Adrenal gland (tissue), 12 donors: Measurements from ENCODE around the gene RNASE9. TPM values are rescaled to one million over a fixed set of nuclear protein-coding genes. Genes with fewer than 3 reads are reported as not detected.

Source experiments
- DNase-seq, 7 donors: peaks; one replicate each; pipeline ENCODE4 v3.0.0-alpha.2; 2019 to 2020
- H3K27ac ChIP-seq, 5 donors: fragments of 200-600 bp; sonication (generic) in 4 of 5; 1 replicate in 3 of 5; 2 replicates in 2 of 5; pipeline versions ENCODE4 v1.5.1 to v1.8.0; 2016 to 2020; ENCODE audit warnings: mild to moderate bottlenecking in 1 of 5
- H3K27me3 ChIP-seq: fragments of 200-600 bp; 2 replicates; pipeline ENCODE4 v1.8.0; 2021
- H3K36me3 ChIP-seq, 2 donors: fragments of 200-600 bp; replicated peaks in 1 of 2; 1 replicate in 1 of 2; 2 replicates in 1 of 2; pipeline versions ENCODE4 v1.5.1 to v1.8.0; 2018 to 2022
- H3K4me1 ChIP-seq, 2 donors: fragments of 200-600 bp; replicated peaks in 1 of 2; 1 replicate in 1 of 2; 2 replicates in 1 of 2; pipeline versions ENCODE4 v1.5.1 to v1.8.0; 2018 to 2021
- H3K4me3 ChIP-seq, 4 donors: fragments of 200-600 bp; sonication (generic) in 3 of 4; one replicate each; pipeline ENCODE4 v1.5.1; 2016 to 2018
- H3K9me3 ChIP-seq, 3 donors: fragments of 200-600 bp; sonication (generic) in 1 of 3; replicated peaks in 1 of 3; 1 replicate in 2 of 3; 2 replicates in 1 of 3; pipeline versions ENCODE4 v1.5.1 to v1.8.0; 2016 to 2021
- CTCF ChIP-seq, 6 experiments: fragments of 450-650 bp in 4 of 6; fragments of 200-600 bp in 2 of 6; sonication (generic) in 1 of 6; IDR thresholded peaks; 1 replicate in 5 of 6; 2 replicates in 1 of 6; pipeline versions ENCODE4 v1.5.1 to v1.8.0; 2016 to 2021; ENCODE audit warnings: antibody characterized with exemption in 6 of 6, mild to moderate bottlenecking in 2 of 6, moderate library complexity in 1 of 6
- POLR2A ChIP-seq, 2 donors: fragments of 450-650 bp; IDR thresholded peaks; one replicate each; pipeline ENCODE4 v1.6.1; 2017; ENCODE audit warnings: antibody characterized with exemption in 2 of 2, mild to moderate bottlenecking in 2 of 2, moderate library complexity in 1 of 2
- WGBS, 4 donors: extraction: QIAGEN DNeasy Blood & Tissue Kit in 2 of 4; methylation state at CpG; one replicate each; pipeline versions ENCODE4 v1.1.5 to v1.1.7; 2013 to 2017; 5-methylcytosine and 5-hydroxymethylcytosine counted together
- intact Hi-C, 2 donors: fragments of 100-400 bp; cut with DNase I; formaldehyde crosslinking; loops; one replicate each; pipeline versions ENCODE4 v1.14.1 to v1.15.0; 2022 to 2023
- polyA plus RNA-seq, 3 donors: library from polyadenylated mRNA; stranded (reverse); fragments of 200-250 nt in 2 of 3; fragments of 350-450 nt in 1 of 3; fragmentation: Illumina TruSeq in 1 of 3; extraction: RNeasy Lipid Tissue Mini Kit (QIAGEN cat#74804) in 1 of 3; gene quantifications; one replicate each; pipeline ENCODE4 v1.2.3, GENCODE V29; 2013 to 2014
- total RNA-seq, 9 donors: library from RNA; depleted of rRNA in 4 of 9; stranded (reverse); fragments of >200 nt in 4 of 9; fragments of 120-200 nt in 1 of 9; fragmentation: NEBNext Ultra II Directional in 1 of 9; extraction: Animal tissue kit (Norgen Biotek cat#: 25700) in 1 of 9; gene quantifications; one replicate each; pipeline versions ENCODE4 v1.1.0 to v1.2.4, GENCODE V29; 2013 to 2023
- donor health status: healthy with polysubstance abuse.
- donor health status: Bipolar disorder and iron deficiency.
- donor health status: DM: yes; HTN: yes; CAD: no.
- donor health status: DM: no; HTN: no; CAD: no.
- donor health status: DM: no; HTN: no; CAD: no.
- donor health status: DM: yes; HTN: yes; CAD: no.

RNASE9 gene
- total and polyA plus RNA-seq, 12 donors: not detected

- Histone ChIP-seq H3K4me1 (no peaks in the 10 kb centered on the region), H3K27me3 (no peaks in the 10 kb centered on the region), H3K9me3 (no peaks in the 10 kb centered on the region), H3K36me3 (no peaks in the 10 kb centered on the region), H3K27ac (no peak overlapping the region), H3K4me3 (no peak overlapping the region)
- DNase-seq: no peak
- intact Hi-C loops: no loop called here
- no peak for TF ChIP-seq CTCF (IDR thresholded peaks at IDR 0.05)
- TF ChIP-seq POLR2A (IDR thresholded peaks at IDR 0.05): no peak
Observed at GRCh38 chr14:20553024-20553423, 7.8 kb downstream of the RNASE9 start.

GRCh38 chr14:20551606-20552005 lies 9.2 kb downstream of the RNASE9 start:
- 83 to 92% (median 90%) methylated on average over 3 of the region's 3 CpGs for WGBS, 4 donors
- TF ChIP-seq POLR2A (IDR thresholded peaks at IDR 0.05) (no peak), CTCF (IDR thresholded peaks at IDR 0.05) (no peak)

GRCh38 chr14:20550926-20551325 lies 9.9 kb downstream of the RNASE9 start:
- no peaks in the 10 kb centered on the region for H3K36me3 ChIP-seq
- 88 to 93% (median 92%) methylated on average over 2 of the region's 2 CpGs for WGBS, 4 donors
- H3K4me3 ChIP-seq: no peak overlapping the region
- no peak overlapping the region for H3K27ac ChIP-seq
- H3K27me3 ChIP-seq: no peaks in the 10 kb centered on the region
- DNase-seq: no peak
- intact Hi-C loops: no loop called here
- H3K4me1 ChIP-seq: no peaks in the 10 kb centered on the region
- TF ChIP-seq POLR2A (IDR thresholded peaks at IDR 0.05) (no peak), CTCF (IDR thresholded peaks at IDR 0.05) (no peak)
- no peaks in the 10 kb centered on the region for H3K9me3 ChIP-seq

More at GRCh38 chr14:20551606-20552005, 9.2 kb downstream of the RNASE9 start:
- intact Hi-C loops: no loop called here
- no peak for DNase-seq
- H3K4me1 ChIP-seq: no peaks in the 10 kb centered on the region
- no peaks in the 10 kb centered on the region for H3K9me3 ChIP-seq
- H3K27me3 ChIP-seq: no peaks in the 10 kb centered on the region
- no peaks in the 10 kb centered on the region for H3K36me3 ChIP-seq
- no peak overlapping the region for H3K4me3 ChIP-seq
- H3K27ac ChIP-seq: no peak overlapping the region

- WGBS, 4 donors: 82 to 88% (median 85%) methylated on average over 10 of the region's 10 CpGs
- no peak overlapping the region for H3K27ac ChIP-seq
- no peaks in the 10 kb centered on the region for H3K9me3 ChIP-seq
- no peak for TF ChIP-seq POLR2A (IDR thresholded peaks at IDR 0.05)
- TF ChIP-seq CTCF (IDR thresholded peaks at IDR 0.05): no peak
- intact Hi-C loops: no loop called here
- no peaks in the 10 kb centered on the region for H3K27me3 ChIP-seq
- DNase-seq: no peak
- no peaks in the 10 kb centered on the region for H3K36me3 ChIP-seq
- no peaks in the 10 kb centered on the region for H3K4me1 ChIP-seq
- no peak overlapping the region for H3K4me3 ChIP-seq
Observed at GRCh38 chr14:20548414-20549158, 12.3 kb downstream of the RNASE9 start.
